Mesendoderm (in vitro differentiated cells): ENCODE data around the gene C1orf174.

Experiments used
- DNase-seq: peaks from one replicate; pipeline ENCODE4 v3.0.0; 2013
- H2AK5ac ChIP-seq: 2 replicates; pipeline ENCODE4 v1.6.1; 2013; ENCODE audit warnings: low read length, inconsistent platforms
- H2BK120ac ChIP-seq: 2 replicates; pipeline ENCODE4 v1.6.1; 2013; ENCODE audit warnings: low read depth, mild to moderate bottlenecking, low read length, moderate library complexity, mixed read lengths
- H2BK15ac ChIP-seq: replicated peaks from 2 replicates; pipeline ENCODE4 v1.6.1; 2013; ENCODE audit warnings: low read depth, mild to moderate bottlenecking, moderate library complexity
- H2BK5ac ChIP-seq: 2 replicates; pipeline ENCODE4 v1.6.1; 2013; ENCODE audit warnings: low read length, inconsistent platforms
- H3K18ac ChIP-seq: 2 replicates; pipeline ENCODE4 v1.6.1; 2013; ENCODE audit warnings: mild to moderate bottlenecking, low read length, mixed read lengths
- H3K23ac ChIP-seq: one replicate; pipeline ENCODE4 v1.6.1; 2013; ENCODE audit warnings: low read length
- H3K27ac ChIP-seq: 2 replicates; pipeline ENCODE4 v1.5.1; 2013; ENCODE audit warnings: low read depth, mild to moderate bottlenecking, inconsistent platforms, low read length, moderate library complexity
- H3K27me3 ChIP-seq: 2 replicates; pipeline ENCODE4 v1.6.1; 2013; ENCODE audit warnings: low read length, control low read depth, mild to moderate bottlenecking, inconsistent platforms; ENCODE audit not compliant: insufficient read depth, poor library complexity
- H3K36me3 ChIP-seq: 2 replicates; pipeline ENCODE4 v1.6.1; 2013; ENCODE audit warnings: low read length, inconsistent platforms; ENCODE audit not compliant: control insufficient read depth, insufficient read depth
- H3K4ac ChIP-seq: one replicate; pipeline ENCODE4 v1.6.1; 2013; ENCODE audit warnings: low read depth, mild to moderate bottlenecking, low read length, moderate library complexity
- H3K4me1 ChIP-seq: 2 replicates; pipeline ENCODE4 v1.6.1; 2013; ENCODE audit warnings: low read depth, low read length, inconsistent platforms; ENCODE audit not compliant: control insufficient read depth
- H3K4me2 ChIP-seq: 2 replicates; pipeline ENCODE4 v1.6.1; 2013; ENCODE audit warnings: low read length
- H3K4me3 ChIP-seq: 2 replicates; pipeline ENCODE4 v1.5.1; 2013; ENCODE audit warnings: mild to moderate bottlenecking, low read length
- H3K56ac ChIP-seq: one replicate; pipeline ENCODE4 v1.6.1; 2013; ENCODE audit warnings: low read length
- H3K79me1 ChIP-seq: 2 replicates; pipeline ENCODE4 v1.6.1; 2013; ENCODE audit warnings: low read length, inconsistent platforms
- H3K79me2 ChIP-seq: 2 replicates; pipeline ENCODE4 v1.6.1; 2013; ENCODE audit warnings: mild to moderate bottlenecking, low read length; ENCODE audit not compliant: control insufficient read depth, insufficient read depth
- H3K9ac ChIP-seq: 2 replicates; pipeline ENCODE4 v1.6.1; 2013; ENCODE audit warnings: low read length, inconsistent platforms
- H4K5ac ChIP-seq: one replicate; pipeline ENCODE4 v1.6.1; 2013; ENCODE audit warnings: low read length
- H4K8ac ChIP-seq: one replicate; pipeline ENCODE4 v1.6.1; 2013; ENCODE audit warnings: low read depth, mild to moderate bottlenecking, control low read depth, low read length, moderate library complexity
- WGBS: extraction: QIAGEN DNeasy Blood & Tissue Kit; methylation state at CpG from one replicate; pipeline ENCODE4 v1.1.7; 2013; ENCODE audit warnings: low lambda C conversion rate, missing lambda C conversion rate; ENCODE audit not compliant: insufficient coverage; ENCODE audit errors: extremely low coverage; 5-methylcytosine and 5-hydroxymethylcytosine counted together

The C1orf174 gene

DNA sequence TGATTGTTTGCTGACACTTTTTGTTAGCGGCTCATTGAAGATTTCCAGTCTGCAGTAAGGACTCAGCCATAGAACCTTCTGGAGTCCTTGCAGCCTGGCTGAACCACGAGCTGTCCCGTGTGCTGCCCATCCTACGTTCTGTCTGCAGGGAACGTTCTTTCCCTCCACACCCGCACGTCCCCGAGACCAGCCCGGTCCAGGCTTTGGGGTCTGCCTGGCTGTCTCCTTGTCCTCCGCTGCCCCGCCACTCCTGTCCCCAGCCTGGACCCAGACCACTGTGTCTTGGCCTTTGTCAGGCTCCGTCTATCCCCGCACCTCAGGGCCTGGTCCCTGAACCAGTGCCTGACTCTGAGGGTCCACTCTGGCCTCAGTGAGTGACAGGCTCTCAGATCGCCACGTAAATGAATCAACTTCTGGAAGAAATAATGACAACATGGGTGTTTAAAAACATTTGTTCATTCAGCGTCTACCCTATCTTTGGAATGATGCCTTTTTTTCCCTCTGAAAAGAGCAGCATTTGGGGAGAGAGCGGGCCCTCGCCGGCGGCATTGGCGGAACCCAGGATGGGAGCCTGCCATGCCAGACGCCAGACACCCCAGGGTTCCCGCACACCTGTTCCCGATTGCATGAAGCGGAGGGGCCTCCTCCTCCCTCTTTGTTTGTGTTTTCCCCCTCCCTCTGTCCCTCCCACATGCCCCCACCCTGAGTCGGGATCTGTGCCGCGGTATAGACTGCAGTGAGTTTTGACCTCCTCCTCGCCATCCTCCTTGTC is 43.9 kb upstream of the C1orf174 start:
- H3K4ac ChIP-seq, result no peak overlapping the region
- H2BK120ac ChIP-seq, result no peak overlapping the region
- H3K4me1 ChIP-seq, result no peaks in the 10 kb centered on the region
- H3K4me3 ChIP-seq, result no peak overlapping the region
- H3K18ac ChIP-seq, result no peak overlapping the region
- H3K9ac ChIP-seq, result no peak overlapping the region
- no peak overlapping the region for H4K8ac ChIP-seq
- no peak for DNase-seq
- H3K56ac ChIP-seq, result no peak overlapping the region
- H2BK5ac ChIP-seq, result no peak overlapping the region
- no peaks in the 10 kb centered on the region for H3K36me3 ChIP-seq
- no peak overlapping the region for H4K5ac ChIP-seq
- H3K27me3 ChIP-seq, result no peaks in the 10 kb centered on the region
- H3K79me1 ChIP-seq, result no peaks in the 10 kb centered on the region
- no peak overlapping the region for H3K23ac ChIP-seq
- no CpG with 5 or more reads among the region's 29 CpGs for WGBS
- no peak overlapping the region for H3K4me2 ChIP-seq
- H2AK5ac ChIP-seq, result no peak overlapping the region
- H2BK15ac ChIP-seq, result no peak overlapping the region
- no peaks in the 10 kb centered on the region for H3K79me2 ChIP-seq
- H3K27ac ChIP-seq, result no peak overlapping the region

DNA sequence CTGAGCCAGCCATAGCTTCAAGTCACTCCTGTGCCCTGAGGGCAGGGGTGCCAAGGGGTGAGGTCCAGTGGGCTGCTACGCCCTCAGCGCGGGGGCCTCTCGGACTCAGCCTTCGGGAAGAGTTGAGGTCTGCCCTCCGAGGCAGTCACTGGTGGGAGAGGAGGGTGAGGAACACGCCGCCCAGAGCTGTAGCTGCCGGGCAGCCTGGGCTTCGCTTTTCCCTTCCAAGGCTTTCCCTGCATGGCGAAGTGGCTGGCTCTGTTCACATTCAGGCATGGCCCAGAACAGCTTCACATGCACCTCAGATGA is 43.0 kb upstream of the C1orf174 start:
- Histone ChIP-seq H4K8ac (no peak overlapping the region), H3K56ac (no peak overlapping the region), H3K4me3 (no peak overlapping the region), H2BK120ac (no peak overlapping the region), H3K4me1 (no peaks in the 10 kb centered on the region), H3K79me2 (no peaks in the 10 kb centered on the region), H2AK5ac (no peak overlapping the region), H3K18ac (no peak overlapping the region), H2BK5ac (no peak overlapping the region), H3K79me1 (no peaks in the 10 kb centered on the region), H3K27me3 (no peaks in the 10 kb centered on the region), H3K36me3 (no peaks in the 10 kb centered on the region), H3K23ac (no peak overlapping the region), H3K4ac (no peak overlapping the region), H3K4me2 (no peak overlapping the region), H3K27ac (no peak overlapping the region), H4K5ac (no peak overlapping the region), H3K9ac (no peak overlapping the region), H2BK15ac (no peak overlapping the region)
- no CpG with 5 or more reads among the region's 11 CpGs for WGBS
- DNase-seq, result no peak

DNA sequence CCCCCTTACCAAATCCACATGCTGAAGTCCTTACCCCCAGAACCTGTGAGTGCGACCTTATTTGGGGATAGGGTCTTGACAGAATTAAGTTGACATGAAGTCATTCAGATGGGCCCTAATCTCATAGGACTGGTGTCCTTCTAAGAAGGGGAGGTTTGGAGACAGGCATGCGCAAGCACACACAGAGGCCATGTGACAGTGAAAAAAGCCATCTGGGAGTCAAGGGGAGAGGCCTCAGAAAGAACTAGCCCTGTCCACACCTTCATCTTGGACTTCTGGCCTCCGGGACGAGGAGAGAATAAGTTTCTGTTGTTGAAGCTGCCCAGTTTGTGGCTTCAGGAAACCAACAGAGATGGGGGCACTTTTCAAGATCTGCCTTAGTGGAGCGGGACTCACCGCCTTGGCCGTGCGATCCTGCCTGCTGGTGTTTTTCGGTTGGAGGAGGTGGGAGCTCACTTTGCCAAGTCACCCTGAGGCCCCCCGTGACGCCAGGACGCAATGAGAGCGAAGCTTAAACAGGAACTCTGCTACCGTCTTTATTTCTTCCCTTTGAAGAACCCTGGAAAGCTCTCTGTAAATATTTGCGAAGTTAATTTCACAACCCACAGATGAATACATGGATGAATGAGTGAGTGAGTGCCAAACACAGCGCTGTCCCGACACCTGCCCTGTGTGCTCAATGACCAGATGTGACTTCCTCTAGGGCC is 42.5 kb upstream of the C1orf174 start:
- no peak overlapping the region for H2BK5ac ChIP-seq
- no peak for DNase-seq
- H4K8ac ChIP-seq, result no peak overlapping the region
- H3K79me1 ChIP-seq, result no peaks in the 10 kb centered on the region
- H3K27ac ChIP-seq, result no peak overlapping the region
- no peaks in the 10 kb centered on the region for H3K36me3 ChIP-seq
- H3K4me2 ChIP-seq, result no peak overlapping the region
- no peak overlapping the region for H3K9ac ChIP-seq
- no peak overlapping the region for H2BK120ac ChIP-seq
- H2BK15ac ChIP-seq, result no peak overlapping the region
- WGBS, result no CpG with 5 or more reads among the region's 17 CpGs
- H3K18ac ChIP-seq, result no peak overlapping the region
- no peaks in the 10 kb centered on the region for H3K4me1 ChIP-seq
- no peak overlapping the region for H3K4ac ChIP-seq
- H4K5ac ChIP-seq, result no peak overlapping the region
- H3K4me3 ChIP-seq, result no peak overlapping the region
- H3K27me3 ChIP-seq, result no peaks in the 10 kb centered on the region
- no peaks in the 10 kb centered on the region for H3K79me2 ChIP-seq
- no peak overlapping the region for H2AK5ac ChIP-seq
- no peak overlapping the region for H3K56ac ChIP-seq
- H3K23ac ChIP-seq, result no peak overlapping the region

DNA sequence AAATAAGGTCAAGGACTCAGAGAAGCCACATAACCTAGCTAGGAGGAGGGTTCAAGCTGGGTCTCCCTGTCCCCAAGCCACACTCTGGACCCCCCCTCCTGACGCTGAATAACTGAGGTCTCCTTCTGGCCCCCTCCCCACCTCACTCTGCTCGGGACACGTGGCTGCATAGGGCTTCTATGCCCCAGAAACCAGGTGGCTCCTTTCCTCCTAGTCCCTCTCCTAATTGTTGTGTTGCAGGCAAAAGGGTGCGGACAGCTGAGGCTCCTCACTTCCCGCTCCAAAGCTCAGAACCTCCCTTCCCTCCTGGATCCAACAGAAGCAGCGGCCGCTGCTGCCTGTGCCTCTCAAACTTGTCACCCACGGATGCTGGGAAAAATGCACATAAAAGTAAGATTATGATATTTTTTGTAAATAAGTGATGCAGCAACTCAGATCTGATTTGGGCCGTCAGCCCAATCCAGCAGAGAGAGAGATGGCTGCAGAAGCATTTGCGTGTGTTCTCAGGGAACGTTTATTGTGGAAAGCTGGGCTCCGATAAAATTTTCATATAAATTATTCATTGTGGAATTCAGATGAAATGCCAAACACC is 40.8 kb upstream of the C1orf174 start:
- Histone ChIP-seq H3K4me2 (no peak overlapping the region), H3K79me1 (no peaks in the 10 kb centered on the region), H3K56ac (no peak overlapping the region), H3K4me3 (no peak overlapping the region), H2AK5ac (no peak overlapping the region), H3K4ac (no peak overlapping the region), H3K9ac (no peak overlapping the region), H2BK120ac (no peak overlapping the region), H2BK15ac (no peak overlapping the region), H3K79me2 (no peaks in the 10 kb centered on the region), H4K5ac (no peak overlapping the region), H2BK5ac (no peak overlapping the region), H3K27ac (no peak overlapping the region), H3K27me3 (no peaks in the 10 kb centered on the region), H3K4me1 (no peaks in the 10 kb centered on the region), H3K23ac (no peak overlapping the region), H4K8ac (no peak overlapping the region), H3K18ac (no peak overlapping the region), H3K36me3 (no peaks in the 10 kb centered on the region)
- DNase-seq, result no peak
- no CpG with 5 or more reads among the region's 12 CpGs for WGBS

DNA sequence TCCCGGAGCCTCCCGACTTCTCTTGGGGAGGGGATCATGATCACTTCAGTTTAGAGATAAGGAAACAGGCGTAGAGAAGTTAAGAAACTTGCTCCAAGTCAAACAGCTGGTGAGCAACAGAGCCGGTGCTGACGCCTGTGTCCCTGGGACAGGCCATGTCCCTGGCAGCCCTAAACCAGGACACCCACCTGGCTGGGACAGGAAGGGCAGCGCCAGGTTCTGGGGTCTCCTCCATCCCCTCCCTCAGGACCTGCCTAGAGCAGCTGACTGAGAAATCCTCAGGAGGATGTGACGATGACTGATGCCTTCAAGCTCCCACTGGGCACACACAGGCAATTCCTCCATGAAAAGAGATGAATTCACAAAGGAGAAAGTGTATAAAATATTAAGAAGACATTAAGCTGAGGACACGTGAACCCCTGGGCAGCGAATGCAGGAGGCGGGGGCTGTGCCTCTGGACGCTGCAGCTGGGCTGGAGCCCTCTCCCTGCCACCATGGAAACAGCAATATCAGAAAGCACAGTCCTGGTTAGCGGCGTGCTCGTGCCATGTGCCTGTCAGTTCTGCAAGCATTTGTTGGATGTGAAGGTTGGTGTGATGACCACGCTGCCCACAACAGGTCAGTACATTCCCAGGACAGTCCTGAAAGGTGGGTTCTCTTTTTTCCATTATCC is 40.1 kb upstream of the C1orf174 start:
- H3K4me3 ChIP-seq, result no peak overlapping the region
- H4K5ac ChIP-seq, result no peak overlapping the region
- no peak overlapping the region for H3K18ac ChIP-seq
- no peak overlapping the region for H2AK5ac ChIP-seq
- H2BK120ac ChIP-seq, result no peak overlapping the region
- H3K9ac ChIP-seq, result no peak overlapping the region
- no peak overlapping the region for H3K4me2 ChIP-seq
- DNase-seq, result no peak
- no peak overlapping the region for H2BK5ac ChIP-seq
- H2BK15ac ChIP-seq, result no peak overlapping the region
- H3K27me3 ChIP-seq, result no peaks in the 10 kb centered on the region
- no peak overlapping the region for H3K56ac ChIP-seq
- H4K8ac ChIP-seq, result no peak overlapping the region
- H3K27ac ChIP-seq, result no peak overlapping the region
- no peaks in the 10 kb centered on the region for H3K4me1 ChIP-seq
- no peak overlapping the region for H3K4ac ChIP-seq
- WGBS, result no CpG with 5 or more reads among the region's 15 CpGs
- no peaks in the 10 kb centered on the region for H3K79me1 ChIP-seq
- H3K79me2 ChIP-seq, result no peaks in the 10 kb centered on the region
- H3K23ac ChIP-seq, result no peak overlapping the region
- H3K36me3 ChIP-seq, result no peaks in the 10 kb centered on the region
